GM12878 (cell line): ENCODE measurements around the gene GALNT11. TPM values are rescaled to one million over a fixed set of nuclear protein-coding genes. Genes with fewer than 3 reads are reported as not detected.

ENCODE experiments used
- ATAC-seq: fragments of 200-7000 bp; cut with Tn5 transposase; 3 replicates; pipeline ENCODE4 v1.9.1; 2020; ENCODE audit warnings: mild to moderate bottlenecking, moderate library complexity
- BruUV-seq: library from RNA; stranded (reverse); fragments of 400-500 nt; replicated peaks from 2 replicates; lab custom pipeline; 2021; lab: Mats Ljungman, UMichigan
- CTCF ChIA-PET: fragments of 300-600 bp; sonication (Branson Sonifier 250); formaldehyde crosslinking; extraction: SDS; loops from one replicate; lab custom pipeline; 2021; ENCODE audit warnings: inconsistent platforms; lab: Yijun Ruan, JAX
- POLR2A ChIA-PET: fragments of 350-600 bp; formaldehyde crosslinking; extraction: SDS; loops from one replicate; lab custom pipeline; 2021; ENCODE audit warnings: inconsistent platforms; lab: Charles Lee
- RAD21 ChIA-PET: fragments of 300-600 bp; sonication (Branson Sonifier 250); formaldehyde crosslinking; loops from one replicate; lab custom pipeline; 2023; ENCODE audit warnings: antibody characterized with exemption; ENCODE audit not compliant: unreplicated experiment; lab: Charles Lee
- SMC1A ChIA-PET: fragments of 300-600 bp; sonication (Branson Sonifier 250); formaldehyde crosslinking; loops from one replicate; lab custom pipeline; 2023; ENCODE audit not compliant: unreplicated experiment, uncharacterized antibody; lab: Charles Lee
- DNase-seq: peaks from one replicate; pipeline ENCODE4 v3.0.0-alpha.2; 2011; ENCODE audit warnings: low read depth, low spot score
- FAIRE-seq: peaks from 3 replicates; lab custom pipeline; 2011; peaks lifted over from hg19 to GRCh38; lab: Jason Lieb, UNC
- H2AFZ ChIP-seq: 2 replicates; pipeline ENCODE4 v1.6.0; 2011; ENCODE audit warnings: low read depth, low read length, control low read depth; ENCODE audit not compliant: control insufficient read depth
- H3K27ac ChIP-seq: 2 replicates; pipeline ENCODE4 v1.5.1; 2011; ENCODE audit warnings: control low read depth; ENCODE audit not compliant: control insufficient read depth, insufficient read depth
- H3K27me3 ChIP-seq, 2 experiments: replicated peaks in 1 of 2; 2 replicates each; pipeline versions ENCODE4 v1.6.0 to v1.6.1; 2011; ENCODE audit warnings: low read length in 1 of 2; ENCODE audit not compliant: control insufficient read depth in 2 of 2, insufficient read depth in 2 of 2
- H3K36me3 ChIP-seq, 2 experiments: 2 replicates each; pipeline ENCODE4 v1.5.1; 2011; ENCODE audit warnings: low read length in 1 of 2; ENCODE audit not compliant: control insufficient read depth in 2 of 2, insufficient read depth in 2 of 2
- H3K4me1 ChIP-seq: 2 replicates; pipeline ENCODE4 v1.6.1; 2011; ENCODE audit warnings: mild to moderate bottlenecking, low read length, moderate library complexity, mixed read lengths; ENCODE audit not compliant: control insufficient read depth, insufficient read depth
- H3K4me2 ChIP-seq: 2 replicates; pipeline ENCODE4 v1.6.0; 2011; ENCODE audit warnings: control low read depth; ENCODE audit not compliant: control insufficient read depth, insufficient read depth
- H3K4me3 ChIP-seq: fragments of 200-600 bp; sonication (generic); 2 replicates; pipeline ENCODE4 v1.5.1; 2016
- H3K79me2 ChIP-seq: 2 replicates; pipeline ENCODE4 v1.6.0; 2011; ENCODE audit warnings: low read length; ENCODE audit not compliant: control insufficient read depth, insufficient read depth
- H3K9ac ChIP-seq: 2 replicates; pipeline ENCODE4 v1.8.0; 2011; ENCODE audit warnings: low read length, control low read depth, mixed read lengths; ENCODE audit not compliant: control insufficient read depth, insufficient read depth
- H3K9me3 ChIP-seq: replicated peaks from 3 replicates; pipeline ENCODE4 v1.5.1; 2011; ENCODE audit warnings: mild to moderate bottlenecking, low read length; ENCODE audit not compliant: control insufficient read depth, insufficient read depth
- H4K20me1 ChIP-seq: 2 replicates; pipeline ENCODE4 v1.6.0; 2011; ENCODE audit not compliant: control insufficient read depth, insufficient read depth
- KAT2A ChIP-seq: conservative IDR thresholded peaks from 2 replicates; pipeline ENCODE4 v1.6.1; 2011; ENCODE audit warnings: low read depth, low read length; ENCODE audit not compliant: control insufficient read depth
- WGBS: methylation state at CpG from one replicate; pipeline ENCODE4 v1.1.6; 2016; ENCODE audit warnings: low lambda C conversion rate; ENCODE audit not compliant: insufficient replicate concordance, insufficient coverage; ENCODE audit errors: missing lambda C conversion rate; 5-methylcytosine and 5-hydroxymethylcytosine counted together
- in situ Hi-C: fragments of 300-500 bp; cut with MboI; formaldehyde crosslinking; loops from 9 replicates; pipeline ENCODE4 v1.14.3; 2018; ENCODE audit warnings: mixed read lengths
- intact Hi-C: fragments of 100-400 bp; cut with micrococcal nuclease; formaldehyde crosslinking; loops from one replicate; pipeline ENCODE4 v1.14.2; 2022; ENCODE audit not compliant: unreplicated experiment
- polyA plus RNA-seq, 11 experiments: library from polyadenylated mRNA; depleted of rRNA in 4 of 11; unstranded in 6 of 11; stranded (reverse) in 5 of 11; fragments of >200 nt; fragmentation: Nextera tagmentation in 4 of 11; fragmentation: Illumina TruSeq in 1 of 11; extraction: Ambion mirVana in 4 of 11; extraction: Trizol in 1 of 11; gene quantifications; 1 replicate in 1 of 11; 2 replicates in 10 of 11; pipeline versions ENCODE4 v1.2.1 to v1.2.3, GENCODE V29; 2011 to 2016; ENCODE audit warnings: inconsistent platforms in 2 of 11, missing spikeins in 2 of 11, low read depth in 1 of 11
- small RNA-seq: library from RNA; depleted of rRNA; stranded (forward); fragments of <200 nt; gene quantifications from one replicate; pipeline ENCODE3, GENCODE V24; 2014
- total RNA-seq, 4 experiments: library from RNA; depleted of rRNA in 3 of 4; stranded (reverse); fragments of >200 nt in 3 of 4; fragmentation: Illumina TruSeq in 1 of 4; extraction: Trizol in 1 of 4; gene quantifications; 2 replicates each; pipeline versions ENCODE4 v1.2.1 to v1.2.3, GENCODE V29; 2013 to 2021

GALNT11 gene
- total and polyA plus RNA-seq, 10 of the 15 experiments (the other 5 are each of a cell fraction or from before 2014, with no cell fraction given), result 2.0 to 9.5 (median 6.4) TPM

DNA sequence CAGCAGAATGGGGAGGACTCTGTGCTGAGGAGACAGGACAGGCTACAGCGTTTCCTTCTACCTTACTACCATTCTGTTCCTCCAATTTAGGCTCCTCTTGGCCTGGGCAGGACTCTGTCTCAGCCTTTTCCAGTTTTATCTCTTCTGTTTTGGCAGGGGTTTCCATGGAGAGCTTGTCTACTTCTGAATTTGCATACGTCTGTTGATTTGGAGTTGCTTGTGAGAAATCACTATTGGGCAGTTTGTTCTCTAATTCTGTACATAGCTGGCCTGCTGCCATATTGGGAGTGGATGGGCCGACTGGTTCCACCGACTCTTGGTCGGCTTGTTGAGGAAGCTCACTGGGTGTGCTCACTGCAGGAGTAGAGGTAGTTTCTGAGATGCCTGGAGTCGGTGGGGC, 136.8 kb downstream of the GALNT11 start:
- 89% methylated on average over 6 of the region's 6 CpGs for WGBS
- in situ Hi-C loops, result no loop called here
- H3K79me2 ChIP-seq, result no peaks in the 10 kb centered on the region; the same call in 1 of the 2 replicates
- no peak for TF ChIP-seq KAT2A
- peaks cover 7 to 28% of the 10 kb centered on the region in 2 experiments for H3K36me3 ChIP-seq
- DNase-seq, result no peak
- no peaks in the 10 kb centered on the region for H4K20me1 ChIP-seq
- H3K4me1 ChIP-seq, result peaks cover 27% of the 10 kb centered on the region
- ATAC-seq, result no peak
- ChIA-PET SMC1A (interaction anchor here (1.0 to 1.6 kb wide), 2 partner anchors 10 to 12 kb away, joined by 3 read pairs; no protein-coding TSS in a partner anchor), RAD21 (no interaction called here), POLR2A (no interaction called here), CTCF (interaction anchor here (0.8 to 1.2 kb wide), 2 partner anchors 9 to 18 kb away, joined by 3 read pairs; no protein-coding TSS in a partner anchor)
- no TSS peak for BruUV-seq
- H3K27me3 ChIP-seq, result no peaks in the 10 kb centered on the region
- H2AFZ ChIP-seq, result no peak overlapping the region
- intact Hi-C loops, result no loop called here
- H3K27ac ChIP-seq, result no peak overlapping the region
- no peak overlapping the region for H3K4me3 ChIP-seq
- no peak overlapping the region for H3K4me2 ChIP-seq
- no peaks in the 10 kb centered on the region for H3K9me3 ChIP-seq
- H3K9ac ChIP-seq, result no peak overlapping the region
- no peak for FAIRE-seq

Small RNA genes within 50 kb of the gene (small RNA-seq; reads per million reads assigned to genes)
- not detected for gene RF00017

Other genes with a start within 250 kb of the GALNT11 start
- gene PRKAG2, start 148.6 kb upstream of the GALNT11 start, total RNA-seq (2014; rRNA removed), result 5.0 and 6.4 TPM in 2 replicates
- gene PRKAG2, start 148.6 kb upstream of the GALNT11 start, total RNA-seq (2014; rRNA removed; fragmentation: Illumina TruSeq; extraction: Trizol), result 6.0 and 7.7 TPM in 2 replicates
- 8.1 and 8.9 TPM in 2 replicates for gene PRKAG2, start 148.6 kb upstream of the GALNT11 start, total RNA-seq (2021)
- 6.5 and 9.2 TPM in 2 replicates for gene PRKAG2, start 148.6 kb upstream of the GALNT11 start, polyA plus RNA-seq (2011; rRNA removed)
- gene PRKAG2, start 148.6 kb upstream of the GALNT11 start, polyA plus RNA-seq (2014; fragmentation: Illumina TruSeq; extraction: Trizol), result 8.3 and 10.0 TPM in 2 replicates
- gene PRKAG2, start 148.6 kb upstream of the GALNT11 start, polyA plus RNA-seq (2014; fragmentation: Nextera tagmentation; extraction: Ambion mirVana), result 1 to 10 TPM; 3.4 to 3.5 TPM
- 7.7 and 8.7 TPM in 2 replicates for gene PRKAG2, start 148.6 kb upstream of the GALNT11 start, polyA plus RNA-seq (2014; rRNA removed)
- 1 to 10 TPM; 5.9 to 7.0 TPM for gene PRKAG2, start 148.6 kb upstream of the GALNT11 start, polyA plus RNA-seq (2016; fragmentation: Nextera tagmentation; extraction: Ambion mirVana)
- not detected in 2 replicates for gene GALNTL5, start 69.2 kb upstream of the GALNT11 start, total RNA-seq (2014; rRNA removed)
- not detected in 2 replicates for gene GALNTL5, start 69.2 kb upstream of the GALNT11 start, total RNA-seq (2014; rRNA removed; fragmentation: Illumina TruSeq; extraction: Trizol)
- not detected in 2 replicates for gene GALNTL5, start 69.2 kb upstream of the GALNT11 start, total RNA-seq (2021)
- not detected in 2 replicates for gene GALNTL5, start 69.2 kb upstream of the GALNT11 start, polyA plus RNA-seq (2011; rRNA removed)
- gene GALNTL5, start 69.2 kb upstream of the GALNT11 start, polyA plus RNA-seq (2014; fragmentation: Illumina TruSeq; extraction: Trizol), result not detected in 2 replicates
- not detected for gene GALNTL5, start 69.2 kb upstream of the GALNT11 start, polyA plus RNA-seq (2014; fragmentation: Nextera tagmentation; extraction: Ambion mirVana)
- gene GALNTL5, start 69.2 kb upstream of the GALNT11 start, polyA plus RNA-seq (2014; rRNA removed), result not detected in 2 replicates
- not detected for gene GALNTL5, start 69.2 kb upstream of the GALNT11 start, polyA plus RNA-seq (2016; fragmentation: Nextera tagmentation; extraction: Ambion mirVana)